Astrocyte of the cerebellum (primary cell): Measurements from ENCODE around the gene TSHZ3.

Source experiments
- DNase-seq: peaks from one replicate; pipeline ENCODE4 v3.0.0-alpha.2; 2011; ENCODE audit warnings: low read depth
- H3K4me3 ChIP-seq: 2 replicates; pipeline ENCODE4 v1.5.1; 2011; ENCODE audit warnings: mild to moderate bottlenecking, low read depth, low read length, moderate library complexity
- CTCF ChIP-seq: IDR thresholded peaks from 2 replicates; pipeline ENCODE4 v1.5.1; 2012; ENCODE audit warnings: low read length, low read depth, moderate library complexity, mild to moderate bottlenecking; ENCODE audit errors: missing control alignments
- in situ Hi-C: cut with HindIII; loops from 2 replicates; pipeline ENCODE4 v1.10.0; 2017; ENCODE audit warnings: low sequenced_read_pairs

Gene TSHZ3

GRCh38 chr19:31233295-31233800, 115.9 kb downstream of the TSHZ3 start:
- TF ChIP-seq CTCF, result no peak
- in situ Hi-C loops, result no loop called here
- no peak overlapping the region for H3K4me3 ChIP-seq
- DNase-seq, result no peak

GRCh38 chr19:31232871-31233270, 116.4 kb downstream of the TSHZ3 start:
- no peak overlapping the region for H3K4me3 ChIP-seq
- DNase-seq, result peak; percentile 73
- TF ChIP-seq CTCF, result no peak
- in situ Hi-C loops, result no loop called here

- peak; percentile 19 for DNase-seq
- no peak overlapping the region for H3K4me3 ChIP-seq
- in situ Hi-C loops, result no loop called here
- TF ChIP-seq CTCF, result peak; percentile 29
These were observed 117.1 kb downstream of the TSHZ3 start for GRCh38 chr19:31232180-31232579.

GRCh38 chr19:31231237-31231636, 118.0 kb downstream of the TSHZ3 start:
- H3K4me3 ChIP-seq, result no peak overlapping the region
- DNase-seq, result peak; percentile 24
- no peak for TF ChIP-seq CTCF
- in situ Hi-C loops, result no loop called here

- TF ChIP-seq CTCF, result no peak
- DNase-seq, result no peak
- H3K4me3 ChIP-seq, result no peak overlapping the region
- in situ Hi-C loops, result no loop called here
These were observed 122.9 kb downstream of the TSHZ3 start for GRCh38 chr19:31226151-31226935.
